HepG2 (cell line): ENCODE data around the gene FAM53C. TPM values are rescaled to one million over a fixed set of nuclear protein-coding genes. Genes with fewer than 3 reads are reported as not detected.

Source experiments
- CBX2 ChIP-seq, 2 experiments: fragments of 200-600 bp in 1 of 2; sonication (generic); formaldehyde crosslinking in 1 of 2; IDR thresholded peaks; 2 replicates each; pipeline versions ENCODE4 v1.7.0 to v1.8.1; 2018 to 2022; ENCODE audit warnings: low read depth in 2 of 2, low read length in 1 of 2, mild to moderate bottlenecking in 1 of 2, missing genetic modification reagents in 1 of 2
- CHD2 ChIP-seq: IDR thresholded peaks from 2 replicates; pipeline ENCODE4 v1.6.1; 2011; ENCODE audit warnings: low read depth, low read length, improper control_type of control experiment
- GTF3A ChIP-seq: sonication (generic); formaldehyde crosslinking; conservative IDR thresholded peaks from 2 replicates; pipeline ENCODE4 v1.4.0; 2020; ENCODE audit warnings: mild to moderate bottlenecking, missing genetic modification reagents
- KDM6A ChIP-seq: IDR thresholded peaks from 2 replicates; pipeline ENCODE4 v1.6.1; 2016; ENCODE audit warnings: low read depth
- KMT2B ChIP-seq: IDR thresholded peaks from 2 replicates; pipeline ENCODE4 v1.6.1; 2016; ENCODE audit warnings: missing genetic modification reagents, missing compliant biosample characterization
- MIER3 ChIP-seq: IDR thresholded peaks from 2 replicates; pipeline ENCODE4 v1.6.1; 2016; ENCODE audit warnings: missing compliant biosample characterization, borderline replicate concordance
- NFE2L1 ChIP-seq: sonication (generic); formaldehyde crosslinking; IDR thresholded peaks from 2 replicates; pipeline ENCODE4 v1.4.0; 2020; ENCODE audit warnings: missing genetic modification reagents, mild to moderate bottlenecking, borderline replicate concordance
- PTBP1 ChIP-seq: fragments of 200-400 bp; formaldehyde crosslinking; IDR thresholded peaks from 2 replicates; pipeline ENCODE4 v1.6.1; 2018; ENCODE audit warnings: low read length, low read depth; ENCODE audit not compliant: poor library complexity, severe bottlenecking
- RAD51 ChIP-seq: fragments of 450-650 bp; IDR thresholded peaks from 2 replicates; pipeline ENCODE4 v1.6.1; 2016; ENCODE audit warnings: borderline replicate concordance
- RFX1 ChIP-seq: fragments of 450-650 bp; IDR thresholded peaks from 2 replicates; pipeline ENCODE4 v1.6.1; 2017
- SALL1 ChIP-seq: sonication (generic); formaldehyde crosslinking; IDR thresholded peaks from 2 replicates; pipeline ENCODE4 v1.8.0; 2022; ENCODE audit warnings: mild to moderate bottlenecking, missing genetic modification reagents
- WIZ ChIP-seq: sonication (generic); formaldehyde crosslinking; IDR thresholded peaks from 2 replicates; pipeline ENCODE4 v1.5.1; 2020; ENCODE audit warnings: mild to moderate bottlenecking, missing genetic modification reagents
- ZMYM3 ChIP-seq: sonication (generic); formaldehyde crosslinking; IDR thresholded peaks from 2 replicates; pipeline ENCODE4 v1.5.1; 2020; ENCODE audit warnings: mild to moderate bottlenecking, missing genetic modification reagents
- ZNF34 ChIP-seq: sonication (generic); formaldehyde crosslinking; IDR thresholded peaks from 2 replicates; pipeline ENCODE4 v1.4.0; 2020; ENCODE audit warnings: mild to moderate bottlenecking, missing genetic modification reagents, borderline replicate concordance
- ZNF407 ChIP-seq: sonication (generic); formaldehyde crosslinking; IDR thresholded peaks from one replicate; pipeline ENCODE4 v1.5.1; 2020; ENCODE audit warnings: mild to moderate bottlenecking, missing genetic modification reagents; ENCODE audit errors: not compliant biosample characterization
- ZNF773 ChIP-seq: sonication (generic); formaldehyde crosslinking; IDR thresholded peaks from 2 replicates; pipeline ENCODE4 v1.4.0; 2020; ENCODE audit warnings: missing genetic modification reagents, borderline replicate concordance
- ZNF775 ChIP-seq: sonication (generic); formaldehyde crosslinking; IDR thresholded peaks from 2 replicates; pipeline ENCODE4 v1.4.0; 2020; ENCODE audit warnings: missing genetic modification reagents, mild to moderate bottlenecking, moderate library complexity, borderline replicate concordance
- ZSCAN20 ChIP-seq: sonication (generic); formaldehyde crosslinking; IDR thresholded peaks from 2 replicates; pipeline ENCODE4 v1.4.0; 2020; ENCODE audit warnings: missing genetic modification reagents, mild to moderate bottlenecking, borderline replicate concordance
- polyA plus RNA-seq, 8 experiments: library from polyadenylated mRNA; depleted of rRNA in 3 of 8; stranded (reverse) in 7 of 8; unstranded in 1 of 8; fragments of >200 nt; fragmentation: Illumina TruSeq in 4 of 8; extraction: Trizol in 4 of 8; gene quantifications; 2 replicates each; pipeline versions ENCODE4 v1.2.1 to v1.2.3, GENCODE V29; 2011 to 2016; ENCODE audit warnings: low read depth in 4 of 8, missing spikeins in 1 of 8, mixed read lengths in 1 of 8; ENCODE audit not compliant: insufficient read depth in 1 of 8
- total RNA-seq, 5 experiments: library from RNA; depleted of rRNA; stranded (reverse); fragments of >200 nt; fragmentation: Illumina TruSeq; extraction: Trizol; gene quantifications; 2 replicates each; pipeline ENCODE4 v1.2.3, GENCODE V29; 2016; ENCODE audit warnings: low read depth in 1 of 5
- TF ChIP-seq, protein P1 (sequence below): sonication (generic); formaldehyde crosslinking; IDR thresholded peaks from 2 replicates; pipeline ENCODE4 v1.5.0; 2020; ENCODE audit warnings: missing genetic modification reagents
- TF ChIP-seq, protein P2 (sequence below): fragments of 450-650 bp; IDR thresholded peaks from 2 replicates; pipeline ENCODE4 v1.6.1; 2016

FAM53C gene
- total and polyA plus RNA-seq, 2 of the 13 experiments (the other 11 are each of a cell fraction or from before 2014, with no cell fraction given), result 26.9 to 30.1 TPM

DNA sequence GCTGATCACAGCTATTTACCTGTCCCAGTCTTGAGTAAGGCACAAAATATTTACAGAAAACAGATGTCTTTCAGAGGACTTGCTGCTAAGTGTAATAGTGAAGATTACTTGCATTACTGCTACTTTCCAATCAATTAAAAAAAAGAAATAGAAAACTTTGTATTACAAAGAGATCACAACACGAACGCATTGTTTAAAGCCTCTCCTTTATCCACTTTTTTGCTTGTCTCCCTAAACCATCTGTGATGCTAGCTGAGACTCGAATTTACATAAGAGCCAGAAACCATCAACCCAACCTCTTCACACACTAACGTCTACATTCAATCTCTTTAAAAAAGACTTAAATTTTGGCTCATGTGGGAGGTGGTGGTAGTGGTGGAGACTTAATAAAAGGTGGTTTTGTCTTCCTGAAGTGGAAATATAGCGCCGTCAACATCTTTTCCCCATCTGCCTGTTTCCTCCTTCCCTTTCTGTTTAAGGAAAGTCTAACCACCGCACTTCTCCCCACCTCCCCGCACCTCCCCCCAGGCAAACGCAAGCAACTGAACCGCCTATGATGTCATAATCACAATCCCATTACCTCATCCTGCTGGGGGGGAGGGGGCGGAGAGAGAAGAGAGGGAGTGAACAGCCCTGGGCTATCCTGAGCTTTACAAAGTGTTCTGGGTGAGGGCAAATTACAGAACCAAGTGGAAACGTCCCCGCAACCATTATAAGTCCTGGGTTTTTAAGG lies 948 bp upstream of the FAM53C start (continued):
- TF ChIP-seq MIER3 (peak; percentile 53; the same call in 1 of the 2 replicates), KDM6A (CRISPR knock-in tag) (no peak), GTF3A (CRISPR knock-in tag) (no peak), CBX2 (IDR thresholded peaks at IDR 0.05; ENCODE audit: low read depth, low read length) (no peak), CBX2 (CRISPR knock-in tag; IDR thresholded peaks at IDR 0.05; ENCODE audit: low read depth) (no peak), RFX1 (no peak), WIZ (CRISPR knock-in tag) (0 out of 2 replicates have a peak, but pooled peaks have one; percentile 7), KMT2B (CRISPR knock-in tag) (no peak), RAD51 (no peak), SALL1 (CRISPR knock-in tag) (no peak), ZSCAN20 (no peak), ZNF34 (CRISPR knock-in tag) (no peak), CHD2 (peak; percentile 62; the same call in 1 of the 2 replicates), ZNF407 (no peak), PTBP1 (no peak), ZNF775 (CRISPR knock-in tag) (no peak), ZNF773 (CRISPR knock-in tag) (no peak), NFE2L1 (CRISPR knock-in tag) (no peak), ZMYM3 (no peak)
- TF ChIP-seq, protein P1, sequence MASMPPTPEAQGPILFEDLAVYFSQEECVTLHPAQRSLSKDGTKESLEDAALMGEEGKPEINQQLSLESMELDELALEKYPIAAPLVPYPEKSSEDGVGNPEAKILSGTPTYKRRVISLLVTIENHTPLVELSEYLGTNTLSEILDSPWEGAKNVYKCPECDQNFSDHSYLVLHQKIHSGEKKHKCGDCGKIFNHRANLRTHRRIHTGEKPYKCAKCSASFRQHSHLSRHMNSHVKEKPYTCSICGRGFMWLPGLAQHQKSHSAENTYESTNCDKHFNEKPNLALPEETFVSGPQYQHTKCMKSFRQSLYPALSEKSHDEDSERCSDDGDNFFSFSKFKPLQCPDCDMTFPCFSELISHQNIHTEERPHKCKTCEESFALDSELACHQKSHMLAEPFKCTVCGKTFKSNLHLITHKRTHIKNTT (CRISPR knock-in tag), result no peak
- TF ChIP-seq, protein P2, sequence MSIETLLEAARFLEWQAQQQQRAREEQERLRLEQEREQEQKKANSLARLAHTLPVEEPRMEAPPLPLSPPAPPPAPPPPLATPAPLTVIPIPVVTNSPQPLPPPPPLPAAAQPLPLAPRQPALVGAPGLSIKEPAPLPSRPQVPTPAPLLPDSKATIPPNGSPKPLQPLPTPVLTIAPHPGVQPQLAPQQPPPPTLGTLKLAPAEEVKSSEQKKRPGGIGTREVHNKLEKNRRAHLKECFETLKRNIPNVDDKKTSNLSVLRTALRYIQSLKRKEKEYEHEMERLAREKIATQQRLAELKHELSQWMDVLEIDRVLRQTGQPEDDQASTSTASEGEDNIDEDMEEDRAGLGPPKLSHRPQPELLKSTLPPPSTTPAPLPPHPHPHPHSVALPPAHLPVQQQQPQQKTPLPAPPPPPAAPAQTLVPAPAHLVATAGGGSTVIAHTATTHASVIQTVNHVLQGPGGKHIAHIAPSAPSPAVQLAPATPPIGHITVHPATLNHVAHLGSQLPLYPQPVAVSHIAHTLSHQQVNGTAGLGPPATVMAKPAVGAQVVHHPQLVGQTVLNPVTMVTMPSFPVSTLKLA, result no peak
